Ascending aorta (tissue), 2 donors: Measurements from ENCODE around the gene TUFT1. TPM values are rescaled to one million over a fixed set of nuclear protein-coding genes. Genes with fewer than 3 reads are reported as not detected.
"Not testable (repeated sequence)": the region's sequence is repeated elsewhere in the genome, so short reads cannot be mapped to it uniquely, and the experiment has no call there.

ENCODE experiments used
- DNase-seq, 2 donors: peaks; one replicate each; pipeline ENCODE4 v3.0.0-alpha.2; 2019; ENCODE audit warnings: low spot score in 2 of 2
- H3K27ac ChIP-seq, 2 donors: fragments of 200-600 bp; sonication (generic); one replicate each; pipeline ENCODE4 v1.5.1; 2016 to 2017; ENCODE audit warnings: mild to moderate bottlenecking in 1 of 2
- H3K27me3 ChIP-seq: fragments of 200-600 bp; sonication (generic); one replicate; pipeline ENCODE4 v1.5.1; 2017
- H3K36me3 ChIP-seq, 2 donors: fragments of 200-600 bp; sonication (generic); one replicate each; pipeline ENCODE4 v1.5.1; 2016
- H3K4me1 ChIP-seq, 2 donors: fragments of 200-600 bp; sonication (generic); one replicate each; pipeline ENCODE4 v1.5.1; 2016 to 2017; ENCODE audit warnings: mild to moderate bottlenecking in 1 of 2
- H3K4me3 ChIP-seq, 2 donors: fragments of 200-600 bp; sonication (generic); one replicate each; pipeline ENCODE4 v1.5.1; 2016 to 2017; ENCODE audit warnings: mild to moderate bottlenecking in 1 of 2
- H3K9me3 ChIP-seq, 2 donors: fragments of 200-600 bp; sonication (generic); one replicate each; pipeline ENCODE4 v1.5.1; 2016
- intact Hi-C: fragments of 100-400 bp; cut with DNase I; formaldehyde crosslinking; loops from one replicate; pipeline ENCODE4 v1.15.1; 2023
- total RNA-seq: library from RNA; depleted of rRNA; stranded (reverse); fragments of >200 nt; gene quantifications from one replicate; pipeline ENCODE4 v1.1.0, GENCODE V29; 2016
- TF ChIP-seq, protein P1 (sequence below), 3 experiments: fragments of 200-600 bp in 2 of 3; fragments of 450-650 bp in 1 of 3; sonication (generic) in 2 of 3; IDR thresholded peaks; one replicate each; pipeline ENCODE4 v1.5.1; 2016 to 2019; ENCODE audit warnings: antibody characterized with exemption in 3 of 3, mild to moderate bottlenecking in 1 of 3, moderate library complexity in 1 of 3

Gene TUFT1
- total RNA-seq, 1 donor from 2014 or later, result 2.3 TPM

DNA sequence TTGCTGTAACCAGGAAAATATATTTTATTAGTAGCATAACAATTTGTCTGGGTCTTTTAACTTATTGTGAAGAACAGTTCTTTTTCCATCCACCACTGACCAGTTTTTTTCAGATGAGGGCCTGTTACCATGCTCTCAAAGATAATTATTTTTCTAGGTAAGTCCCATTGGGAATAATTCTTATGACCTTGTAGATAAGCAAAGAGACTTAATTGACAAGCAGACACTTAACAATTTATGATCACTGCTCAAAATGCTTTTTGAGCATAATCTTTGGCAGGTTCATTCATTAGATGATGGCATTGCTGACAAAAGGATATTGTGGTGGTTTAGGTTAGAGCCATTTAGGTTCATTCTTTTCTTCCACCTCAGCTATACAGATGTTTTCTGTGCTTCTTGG is 78.4 kb downstream of the TUFT1 start:
- TF ChIP-seq, protein P1, sequence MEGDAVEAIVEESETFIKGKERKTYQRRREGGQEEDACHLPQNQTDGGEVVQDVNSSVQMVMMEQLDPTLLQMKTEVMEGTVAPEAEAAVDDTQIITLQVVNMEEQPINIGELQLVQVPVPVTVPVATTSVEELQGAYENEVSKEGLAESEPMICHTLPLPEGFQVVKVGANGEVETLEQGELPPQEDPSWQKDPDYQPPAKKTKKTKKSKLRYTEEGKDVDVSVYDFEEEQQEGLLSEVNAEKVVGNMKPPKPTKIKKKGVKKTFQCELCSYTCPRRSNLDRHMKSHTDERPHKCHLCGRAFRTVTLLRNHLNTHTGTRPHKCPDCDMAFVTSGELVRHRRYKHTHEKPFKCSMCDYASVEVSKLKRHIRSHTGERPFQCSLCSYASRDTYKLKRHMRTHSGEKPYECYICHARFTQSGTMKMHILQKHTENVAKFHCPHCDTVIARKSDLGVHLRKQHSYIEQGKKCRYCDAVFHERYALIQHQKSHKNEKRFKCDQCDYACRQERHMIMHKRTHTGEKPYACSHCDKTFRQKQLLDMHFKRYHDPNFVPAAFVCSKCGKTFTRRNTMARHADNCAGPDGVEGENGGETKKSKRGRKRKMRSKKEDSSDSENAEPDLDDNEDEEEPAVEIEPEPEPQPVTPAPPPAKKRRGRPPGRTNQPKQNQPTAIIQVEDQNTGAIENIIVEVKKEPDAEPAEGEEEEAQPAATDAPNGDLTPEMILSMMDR (IDR thresholded peaks at IDR 0.05), result no peak
- no peak overlapping the region for H3K4me3 ChIP-seq
- H3K27ac ChIP-seq, result no peak overlapping the region
- intact Hi-C loops, result loop anchor here (10.0 kb wide), 1 partner anchor 426 kb away; no protein-coding TSS in a partner anchor
- DNase-seq, result no peak
- H3K27me3 ChIP-seq, result no peaks in the 10 kb centered on the region
- H3K4me1 ChIP-seq, result peaks cover 0 to 8% of the 10 kb centered on the region in 2 donors
- peaks cover 3 to 6% of the 10 kb centered on the region in 2 donors for H3K36me3 ChIP-seq
- H3K9me3 ChIP-seq, result no peaks in the 10 kb centered on the region

DNA sequence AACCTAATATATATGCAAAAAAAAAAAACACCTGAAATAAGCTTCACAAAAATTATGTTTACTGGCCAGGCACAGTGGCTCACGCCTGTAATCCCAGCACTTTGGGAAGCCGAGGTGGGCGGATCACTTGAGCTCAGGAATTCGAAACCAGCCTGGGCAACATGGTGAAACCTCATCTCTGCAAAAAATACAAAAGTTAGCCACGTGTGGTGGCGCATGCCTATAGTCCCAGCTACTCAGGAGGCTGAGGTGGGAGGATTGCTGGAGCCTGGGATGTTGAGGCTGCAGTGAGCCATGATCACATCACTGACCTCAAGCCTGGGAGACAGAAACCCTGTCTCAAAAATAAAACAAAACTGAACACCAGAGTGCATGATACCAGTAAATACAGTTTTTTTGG is 78.9 kb downstream of the TUFT1 start:
- not testable (repeated sequence) for H3K4me3 ChIP-seq, H3K36me3 ChIP-seq, H3K27ac ChIP-seq, H3K9me3 ChIP-seq, H3K4me1 ChIP-seq, DNase-seq, H3K27me3 ChIP-seq
- intact Hi-C loops, result loop anchor here (10.0 kb wide), 1 partner anchor 426 kb away; no protein-coding TSS in a partner anchor

DNA sequence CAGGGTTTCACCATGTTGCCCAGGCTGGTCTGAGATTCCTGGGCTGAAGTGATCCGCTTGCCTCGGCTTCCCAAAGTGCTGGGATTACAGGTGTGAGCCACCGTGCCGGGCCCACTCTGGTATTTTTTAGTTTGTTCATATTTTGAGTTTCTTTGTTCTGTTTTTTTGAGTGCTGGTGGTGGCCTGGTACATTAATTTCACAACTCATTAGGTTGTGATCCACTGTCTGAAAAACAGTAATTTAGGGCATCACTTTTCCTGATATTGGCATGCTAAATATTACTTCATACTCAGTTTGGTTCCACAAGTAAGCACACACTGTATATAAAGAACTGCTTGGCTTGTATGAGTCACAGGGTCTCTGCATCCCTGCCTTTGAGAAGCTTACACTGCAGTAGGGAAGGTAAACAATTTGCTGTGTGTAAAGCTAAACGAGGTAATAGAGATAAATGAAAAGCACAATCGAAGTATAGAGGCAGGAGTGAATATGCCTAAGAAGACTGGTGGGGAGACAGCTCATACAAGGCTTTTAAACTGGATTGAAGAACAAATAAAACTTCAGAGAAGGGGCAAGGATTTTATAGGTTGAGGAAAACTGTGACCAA is 79.5 kb downstream of the TUFT1 start:
- Histone ChIP-seq H3K9me3 (no peaks in the 10 kb centered on the region), H3K36me3 (peaks cover 3 to 6% of the 10 kb centered on the region in 2 donors), H3K4me1 (peaks cover 0 to 5% of the 10 kb centered on the region in 2 donors), H3K4me3 (no peak overlapping the region), H3K27ac (peak overlapping the region in 1 of 2 donors; percentile 33), H3K27me3 (no peaks in the 10 kb centered on the region)
- TF ChIP-seq, protein P1 (IDR thresholded peaks at IDR 0.05), result no peak
- intact Hi-C loops, result loop anchor here (10.0 kb wide), 1 partner anchor 425 kb away; no protein-coding TSS in a partner anchor
- no peak for DNase-seq

DNA sequence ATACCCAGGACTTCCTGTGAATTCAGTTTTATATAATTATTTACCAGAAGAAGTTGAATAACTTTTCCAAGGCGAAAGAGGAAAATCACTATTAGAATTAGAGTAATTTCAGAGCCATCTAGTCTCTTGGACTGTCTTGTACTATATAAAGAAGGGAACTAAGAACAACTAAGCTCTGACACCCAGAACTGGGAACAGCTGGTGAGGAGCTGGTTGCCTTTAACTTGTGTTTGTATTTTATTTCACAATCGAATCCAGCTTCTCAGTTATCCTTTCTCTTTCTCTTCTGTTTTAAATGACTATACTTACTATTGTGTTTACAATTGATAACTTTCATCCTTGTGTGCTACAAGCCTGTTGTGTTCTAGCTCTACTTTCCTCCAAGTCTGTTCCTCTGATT is 80.2 kb downstream of the TUFT1 start:
- no peaks in the 10 kb centered on the region for H3K27me3 ChIP-seq
- H3K4me3 ChIP-seq, result no peak overlapping the region
- intact Hi-C loops, result no loop called here
- DNase-seq, result no peak
- TF ChIP-seq, protein P1 (IDR thresholded peaks at IDR 0.05), result no peak
- H3K27ac ChIP-seq, result peak overlapping the region in 1 of 2 donors; percentile 33
- H3K4me1 ChIP-seq, result peaks cover 0 to 5% of the 10 kb centered on the region in 2 donors
- H3K9me3 ChIP-seq, result no peaks in the 10 kb centered on the region
- peaks cover 3 to 6% of the 10 kb centered on the region in 2 donors for H3K36me3 ChIP-seq

DNA sequence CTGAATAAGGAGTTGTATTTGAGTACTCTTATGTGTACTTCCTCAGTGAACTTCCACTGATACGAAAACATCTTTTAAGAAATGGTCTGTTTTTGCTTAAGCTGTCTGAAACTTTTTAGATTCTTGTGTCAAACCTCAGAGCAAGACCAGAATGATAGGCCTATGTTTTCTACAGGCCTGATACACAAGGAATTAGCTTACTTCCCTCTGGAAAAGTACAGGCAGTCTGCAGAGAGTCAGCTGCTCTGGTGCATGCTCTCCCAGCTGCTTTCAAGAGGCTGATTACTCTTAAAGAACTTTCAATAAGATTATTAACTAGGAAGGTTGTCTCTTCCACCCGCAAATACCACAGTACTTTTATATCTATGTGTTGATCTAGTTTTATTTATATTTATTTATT is 81.2 kb downstream of the TUFT1 start:
- Histone ChIP-seq H3K27me3 (no peaks in the 10 kb centered on the region), H3K36me3 (peaks cover 3 to 6% of the 10 kb centered on the region in 2 donors), H3K4me3 (no peak overlapping the region), H3K9me3 (no peaks in the 10 kb centered on the region), H3K4me1 (peaks cover 0 to 5% of the 10 kb centered on the region in 2 donors), H3K27ac (no peak overlapping the region)
- intact Hi-C loops, result no loop called here
- DNase-seq, result no peak
- TF ChIP-seq, protein P1 (IDR thresholded peaks at IDR 0.05), result no peak

DNA sequence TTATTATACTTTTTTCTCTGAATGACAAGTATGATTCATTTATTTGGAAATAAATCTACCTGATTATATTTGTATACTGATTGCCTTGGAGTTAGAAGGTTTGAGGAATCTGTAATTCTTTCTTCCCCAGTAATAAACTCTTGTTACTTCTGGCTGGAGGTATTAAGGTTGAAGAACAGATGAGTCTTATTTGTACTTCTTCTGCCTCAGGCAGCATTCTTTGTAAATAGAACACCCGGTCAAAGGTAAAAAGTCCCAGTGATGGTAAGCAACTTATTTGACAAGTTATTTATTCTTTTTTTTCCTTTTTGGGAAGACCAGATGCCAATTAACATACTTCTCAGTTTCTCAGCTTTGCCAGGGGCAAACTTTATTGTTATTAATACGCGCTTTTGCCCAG is 84.7 kb downstream of the TUFT1 start:
- DNase-seq, result no peak
- TF ChIP-seq, protein P1 (IDR thresholded peaks at IDR 0.05), result no peak
- Histone ChIP-seq H3K27me3 (no peaks in the 10 kb centered on the region), H3K4me1 (peaks cover 0 to 2% of the 10 kb centered on the region in 2 donors), H3K27ac (no peak overlapping the region), H3K4me3 (no peak overlapping the region), H3K9me3 (no peaks in the 10 kb centered on the region), H3K36me3 (peaks cover 3 to 12% of the 10 kb centered on the region in 2 donors)
- intact Hi-C loops, result no loop called here
